Measurements from ENCODE around the gene NFS1. TPM values are rescaled to one million over a fixed set of nuclear protein-coding genes. Genes with fewer than 3 reads are reported as not detected.
"Not testable (repeated sequence)": the region's sequence is repeated elsewhere in the genome, so short reads cannot be mapped to it uniquely, and the experiment has no call there.

NFS1 gene
- total and polyA plus RNA-seq, 2 of the 8 experiments (the other 6 are each of a cell fraction or from before 2014, with no cell fraction given) = 26.1 to 38.8 TPM

DNA sequence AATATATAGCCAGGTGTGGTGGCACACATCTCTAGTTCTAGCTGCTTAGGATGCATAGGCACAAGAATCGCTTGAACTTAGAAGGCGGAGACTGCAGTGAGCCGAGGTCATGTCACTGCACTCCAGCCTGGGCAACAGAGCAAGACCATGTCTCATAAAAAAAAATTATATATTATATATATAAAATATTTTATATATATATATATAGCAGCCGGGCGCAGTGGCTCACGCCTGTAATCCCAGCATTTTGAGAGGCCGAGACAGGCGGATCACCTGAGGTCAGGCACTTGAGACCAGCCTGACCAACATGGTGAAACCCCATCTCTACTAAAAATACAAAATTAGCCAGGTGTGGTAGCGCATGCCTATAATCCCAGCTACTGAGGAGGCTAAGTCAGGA lies 13.8 kb downstream of the NFS1 start:
- 100% methylated on average over 9 of the region's 9 CpGs; no CpG with 5 or more reads in 1 of the 2 experiments for WGBS, 2 experiments (ENCODE audit: extremely low coverage in 1 of 2, insufficient coverage in 1 of 2, insufficient read length in 1 of 2, insufficient replicate concordance in 2 of 2, low coverage in 1 of 2, low lambda C conversion rate in 2 of 2, missing lambda C conversion rate in 1 of 2)
- not testable (repeated sequence) for H3K23ac ChIP-seq (ENCODE audit: insufficient read length); H3K18ac ChIP-seq (ENCODE audit: extremely low read depth, low read length); H4K20me1 ChIP-seq (replicated peaks in 1 of 2; ENCODE audit: control insufficient read depth in 1 of 2, insufficient read depth in 2 of 2, low read length in 2 of 2); H3K4me1 ChIP-seq (replicated peaks in 1 of 4; ENCODE audit: control insufficient read depth in 3 of 4, insufficient read depth in 4 of 4, low read length in 3 of 4); H4K91ac ChIP-seq (replicated peaks; ENCODE audit: insufficient read length, low read length); H3K4ac ChIP-seq (replicated peaks; ENCODE audit: insufficient read length, low read depth, low read length); H2BK5ac ChIP-seq (ENCODE audit: low read depth, low read length); H3K79me1 ChIP-seq (ENCODE audit: low read depth, low read length); H3K27ac ChIP-seq (ENCODE audit: low read depth, low read length); H3K79me2 ChIP-seq (ENCODE audit: control insufficient read depth in 1 of 2, insufficient read depth in 2 of 2, low read length in 2 of 2); H2BK15ac ChIP-seq (ENCODE audit: low read length); H3K9ac ChIP-seq (replicated peaks in 1 of 4; ENCODE audit: extremely low read depth in 1 of 4, low read depth in 3 of 4, low read length in 3 of 4); H3K23me2 ChIP-seq (ENCODE audit: low read depth, low read length); H2BK120ac ChIP-seq (replicated peaks; ENCODE audit: low read depth, low read length); H3K4me2 ChIP-seq (ENCODE audit: insufficient read depth in 1 of 2, low read depth in 2 of 2, low read length in 2 of 2); H4K8ac ChIP-seq (ENCODE audit: extremely low read depth, insufficient read depth, low read length); H3K27me3 ChIP-seq (replicated peaks in 1 of 4; ENCODE audit: control insufficient read depth in 3 of 4, extremely low read depth in 1 of 4, insufficient read depth in 3 of 4, low read length in 3 of 4); H2BK20ac ChIP-seq (ENCODE audit: low read length); H2AK5ac ChIP-seq (ENCODE audit: low read depth, low read length); FAIRE-seq; H3K4me3 ChIP-seq (ENCODE audit: extremely low read depth in 1 of 4, insufficient read depth in 2 of 4, low read depth in 3 of 4, low read length in 4 of 4); H2BK12ac ChIP-seq (ENCODE audit: low read depth, low read length); DNase-seq (ENCODE audit: low read depth in 1 of 2, low spot score in 2 of 2); H3K56ac ChIP-seq (replicated peaks; ENCODE audit: insufficient read length, low read depth, low read length); H4K5ac ChIP-seq (ENCODE audit: insufficient read length, low read depth, low read length); H2AFZ ChIP-seq (ENCODE audit: low read length); H3K9me3 ChIP-seq (ENCODE audit: insufficient read depth in 2 of 2, low read depth in 1 of 2, low read length in 1 of 2); H3K14ac ChIP-seq (ENCODE audit: insufficient read length)
- H3K36me3 ChIP-seq (ENCODE audit: control insufficient read depth in 2 of 4, insufficient read depth in 4 of 4, low read length in 3 of 4) = peaks cover 0 to 22% (median 6%) of the 10 kb centered on the region in 4 experiments; a peak in 3 of 8 replicates
- ChIA-PET POLR2A (ENCODE audit: partially characterized antibody) (interaction anchor here (0.8 to 2.4 kb wide), 4 partner anchors 14 to 57 kb away, joined by 3 to 9 read pairs (median 4); no protein-coding TSS in a partner anchor), CTCF (ENCODE audit: partially characterized antibody) (interaction anchor here (1.1 to 1.4 kb wide), 3 partner anchors 9 to 121 kb away, joined by 3 to 5 read pairs (median 5); no protein-coding TSS in a partner anchor)
